MCF 10A (cell line): ENCODE measurements around the gene EYA3. TPM values are rescaled to one million over a fixed set of nuclear protein-coding genes. Genes with fewer than 3 reads are reported as not detected.

ENCODE experiments used
- BruUV-seq: library from RNA; stranded (reverse); fragments of 400-500 nt; replicated peaks from 2 replicates; lab custom pipeline; 2021; lab: Mats Ljungman, UMichigan
- CTCF ChIA-PET: fragments of 300-600 bp; sonication (Branson Sonifier 250); formaldehyde crosslinking; extraction: SDS; loops from one replicate; lab custom pipeline; 2021; ENCODE audit warnings: antibody characterized with exemption, inconsistent platforms; lab: Yijun Ruan, JAX
- POLR2A ChIA-PET: fragments of 300-600, 350-650 bp; sonication (Branson Sonifier 250); formaldehyde crosslinking; extraction: SDS; loops from one replicate; lab custom pipeline; 2020; ENCODE audit warnings: antibody characterized with exemption, inconsistent platforms; lab: Yijun Ruan, JAX
- DNase-seq: peaks from one replicate; pipeline ENCODE4 v3.0.0-alpha.2; 2018; ENCODE audit not compliant: unreplicated experiment
- H3K27ac Mint-ChIP-seq: one replicate; pipeline ENCODE4 v1.8.0; 2022; ENCODE audit warnings: mild to moderate bottlenecking, low read depth, mixed read lengths; ENCODE audit not compliant: unreplicated experiment
- H3K27me3 Mint-ChIP-seq: one replicate; pipeline ENCODE4 v1.8.0; 2022; ENCODE audit warnings: mixed read lengths; ENCODE audit not compliant: insufficient read depth, unreplicated experiment
- H3K36me3 Mint-ChIP-seq: one replicate; pipeline ENCODE4 v1.8.0; 2022; ENCODE audit warnings: mild to moderate bottlenecking, moderate library complexity, mixed read lengths; ENCODE audit not compliant: insufficient read depth, unreplicated experiment
- H3K4me1 Mint-ChIP-seq: one replicate; pipeline ENCODE4 v1.8.0; 2022; ENCODE audit warnings: mixed read lengths; ENCODE audit not compliant: insufficient read depth, unreplicated experiment
- H3K4me3 Mint-ChIP-seq: one replicate; pipeline ENCODE4 v1.8.0; 2022; ENCODE audit warnings: mild to moderate bottlenecking, moderate library complexity, mixed read lengths; ENCODE audit not compliant: unreplicated experiment
- H3K9me3 Mint-ChIP-seq: one replicate; pipeline ENCODE4 v1.8.0; 2022; ENCODE audit warnings: mixed read lengths; ENCODE audit not compliant: unreplicated experiment
- CTCF ChIP-seq: fragments of 200-600 bp; IDR thresholded peaks from one replicate; pipeline ENCODE4 v1.8.0; 2022; ENCODE audit warnings: antibody characterized with exemption, mild to moderate bottlenecking; ENCODE audit not compliant: unreplicated experiment
- intact Hi-C: fragments of 100-400 bp; cut with micrococcal nuclease; formaldehyde crosslinking; loops from 2 replicates; pipeline ENCODE4 v1.14.1; 2022
- total RNA-seq: library from RNA; stranded (reverse); gene quantifications from 2 replicates; pipeline ENCODE4 v1.2.3, GENCODE V29; 2022

Gene EYA3
- total RNA-seq, 1 experiment from 2014 or later: 14.4 TPM

- no peaks in the 10 kb centered on the region for H3K27me3 Mint-ChIP-seq
- H3K9me3 Mint-ChIP-seq: no peaks in the 10 kb centered on the region
- ChIA-PET POLR2A (no interaction called here), CTCF (no interaction called here)
- no peaks in the 10 kb centered on the region for H3K36me3 Mint-ChIP-seq
- intact Hi-C loops: no loop called here
- peaks cover 15% of the 10 kb centered on the region for H3K4me1 Mint-ChIP-seq
- no TSS peak for BruUV-seq
- H3K27ac Mint-ChIP-seq: no peak overlapping the region
- TF ChIP-seq CTCF: no peak
- H3K4me3 Mint-ChIP-seq: no peak overlapping the region
- DNase-seq: no peak
These were observed 37.8 kb upstream of the EYA3 start for GRCh38 chr1:28126212-28126611.

GRCh38 chr1:28123461-28123961 is 35.1 kb upstream of the EYA3 start:
- Mint-ChIP-seq H3K4me3 (peak overlapping the region; percentile 5), H3K9me3 (no peaks in the 10 kb centered on the region), H3K4me1 (peaks cover 8% of the 10 kb centered on the region), H3K36me3 (no peaks in the 10 kb centered on the region), H3K27me3 (no peaks in the 10 kb centered on the region), H3K27ac (no peak overlapping the region)
- intact Hi-C loops: no loop called here
- ChIA-PET POLR2A (interaction anchor here (1.2 kb wide), 1 partner anchor 34 kb away, joined by 3 read pairs; no protein-coding TSS in a partner anchor), CTCF (interaction anchor here (0.6 to 1.4 kb wide), 4 partner anchors 13 to 76 kb away, joined by 3 to 8 read pairs (median 4); no protein-coding TSS in a partner anchor)
- peak; percentile 85 for DNase-seq
- TF ChIP-seq CTCF: no peak
- BruUV-seq: no TSS peak

- H3K4me1 Mint-ChIP-seq: peaks cover 12% of the 10 kb centered on the region
- no peak overlapping the region for H3K27ac Mint-ChIP-seq
- no peaks in the 10 kb centered on the region for H3K27me3 Mint-ChIP-seq
- no TSS peak for BruUV-seq
- H3K36me3 Mint-ChIP-seq: no peaks in the 10 kb centered on the region
- peak; percentile 47 for DNase-seq
- CTCF ChIA-PET: interaction anchor here (0.6 kb wide), 1 partner anchor 86 kb away, joined by 5 read pairs; no protein-coding TSS in a partner anchor
- intact Hi-C loops: no loop called here
- H3K9me3 Mint-ChIP-seq: no peaks in the 10 kb centered on the region
- no peak for TF ChIP-seq CTCF
- H3K4me3 Mint-ChIP-seq: no peak overlapping the region
- POLR2A ChIA-PET: interaction anchor here (1.2 kb wide), 2 partner anchors 15 to 33 kb away, joined by 3 to 6 read pairs; no protein-coding TSS in a partner anchor
These were observed 33.8 kb upstream of the EYA3 start for GRCh38 chr1:28122183-28122582.

GRCh38 chr1:28119556-28119955 is 31.1 kb upstream of the EYA3 start:
- TF ChIP-seq CTCF: no peak
- no peaks in the 10 kb centered on the region for H3K27me3 Mint-ChIP-seq
- peaks cover 12% of the 10 kb centered on the region for H3K4me1 Mint-ChIP-seq
- ChIA-PET CTCF (interaction anchor here (0.6 to 1.5 kb wide), 5 partner anchors 16 to 789 kb away, joined by 3 to 8 read pairs (median 3); no protein-coding TSS in a partner anchor), POLR2A (interaction anchor here (0.8 to 1.5 kb wide), 2 partner anchors 9 to 16 kb away, joined by 3 to 4 read pairs; no protein-coding TSS in a partner anchor)
- no peak overlapping the region for H3K27ac Mint-ChIP-seq
- no peak overlapping the region for H3K4me3 Mint-ChIP-seq
- intact Hi-C loops: no loop called here
- no peaks in the 10 kb centered on the region for H3K9me3 Mint-ChIP-seq
- DNase-seq: no peak
- no peaks in the 10 kb centered on the region for H3K36me3 Mint-ChIP-seq
- no TSS peak for BruUV-seq
